HG02870 (cell line): ENCODE results near the gene SDCCAG8.

Experiments
- ATAC-seq: cut with Tn5 transposase; IDR thresholded peaks from one replicate; pipeline ENCODE4 v1.9.1; 2021; ENCODE audit warnings: mild to moderate bottlenecking, moderate library complexity; ENCODE audit not compliant: unreplicated experiment

SDCCAG8 gene

GRCh38 chr1:243496806-243497205 is 241.0 kb downstream of the SDCCAG8 start:
- no peak for ATAC-seq

- ATAC-seq = no peak
These were observed 242.3 kb downstream of the SDCCAG8 start for GRCh38 chr1:243497939-243498681.

GRCh38 chr1:243499248-243499647 is 243.4 kb downstream of the SDCCAG8 start:
- ATAC-seq = no peak

GRCh38 chr1:243499711-243500110 is 243.9 kb downstream of the SDCCAG8 start:
- ATAC-seq = no peak

GRCh38 chr1:243500512-243500911 is 244.7 kb downstream of the SDCCAG8 start:
- no peak for ATAC-seq

- ATAC-seq = no peak
These were observed 245.2 kb downstream of the SDCCAG8 start for GRCh38 chr1:243501002-243501401.

- ATAC-seq = no peak
These were observed 247.3 kb downstream of the SDCCAG8 start for GRCh38 chr1:243503155-243503554.

GRCh38 chr1:243505986-243506689 is 250.3 kb downstream of the SDCCAG8 start:
- no peak for ATAC-seq

- ATAC-seq = no peak
These were observed 251.3 kb downstream of the SDCCAG8 start for GRCh38 chr1:243507001-243507671.

- no peak for ATAC-seq
These were observed 251.9 kb downstream of the SDCCAG8 start for GRCh38 chr1:243507672-243508302.

- no peak for ATAC-seq
These were observed 252.5 kb downstream of the SDCCAG8 start for GRCh38 chr1:243508303-243508713.

GRCh38 chr1:243508943-243509342 is 253.1 kb downstream of the SDCCAG8 start:
- no peak for ATAC-seq

- ATAC-seq = no peak
These were observed 255.1 kb downstream of the SDCCAG8 start for GRCh38 chr1:243510928-243511327.

GRCh38 chr1:243513726-243514491 is 258.1 kb downstream of the SDCCAG8 start:
- ATAC-seq = peak; percentile 73

GRCh38 chr1:243514927-243515326 is 259.1 kb downstream of the SDCCAG8 start:
- no peak for ATAC-seq

- no peak for ATAC-seq
These were observed 265.0 kb downstream of the SDCCAG8 start for GRCh38 chr1:243520831-243521230.

GRCh38 chr1:243523766-243524165 is 267.9 kb downstream of the SDCCAG8 start:
- no peak for ATAC-seq

GRCh38 chr1:243525085-243525487 is 269.2 kb downstream of the SDCCAG8 start:
- no peak for ATAC-seq

- no peak for ATAC-seq
These were observed 270.3 kb downstream of the SDCCAG8 start for GRCh38 chr1:243526180-243526579.

GRCh38 chr1:243528459-243529121 is 272.7 kb downstream of the SDCCAG8 start:
- ATAC-seq = no peak
